D721Med (cell line): ENCODE results near the gene PEF1.

Experiments
- DNase-seq: peaks from one replicate; pipeline ENCODE4 v3.0.0; 2011; ENCODE audit warnings: low spot score; ENCODE audit not compliant: insufficient read length
- FAIRE-seq: peaks from 2 replicates; lab custom pipeline; 2011; peaks lifted over from hg19 to GRCh38; lab: Jason Lieb, UNC
- CTCF ChIP-seq: IDR thresholded peaks from 2 replicates; pipeline ENCODE4 v1.5.1; 2012; ENCODE audit warnings: mild to moderate bottlenecking, control low read depth; ENCODE audit not compliant: insufficient read depth; ENCODE audit errors: missing control alignments

Gene PEF1

DNA sequence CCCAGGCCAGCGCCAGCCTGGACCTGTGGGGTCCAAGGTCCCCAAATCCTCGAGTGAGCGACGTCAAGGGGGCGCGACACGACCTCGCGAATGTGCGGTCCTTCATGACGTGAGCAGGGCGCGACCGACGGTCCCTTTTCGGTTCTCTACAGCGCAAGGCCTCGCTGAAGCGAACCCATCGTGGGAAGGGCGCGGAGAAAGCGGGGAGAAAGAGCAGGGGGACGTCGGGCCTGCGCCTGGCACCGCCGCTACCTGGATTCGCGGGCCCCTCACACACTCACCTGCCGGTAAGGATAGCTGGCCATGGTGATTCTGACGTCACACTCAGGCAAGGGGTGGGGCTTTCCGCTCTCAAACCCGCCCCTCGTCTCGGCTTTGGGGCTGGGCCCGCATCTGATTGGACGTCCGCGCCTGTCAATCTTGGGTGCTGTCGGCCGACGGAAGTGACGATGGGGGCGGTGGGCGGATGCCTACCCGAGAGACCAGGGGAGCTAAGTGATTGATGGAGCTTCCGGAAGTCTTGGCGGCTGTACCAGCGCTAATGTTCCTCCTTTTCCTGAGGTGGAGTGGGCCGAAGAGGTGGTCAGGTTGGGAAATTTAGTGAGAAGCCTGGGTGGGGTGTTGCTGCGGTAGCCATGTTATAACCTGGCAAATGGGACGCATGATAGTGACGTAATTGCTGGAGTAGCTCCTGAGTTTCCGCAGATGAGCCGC, at the start of gene PEF1:
PEF1 (minus strand) TSS at position 317 of the 714 bp plus-strand sequence; CDS start at position 305, 12 bp downstream.
- FAIRE-seq: peak; percentile 82

GRCh38 chr1:31693231-31693630, 48.6 kb upstream of the PEF1 start:
- DNase-seq: no peak
- no peak for FAIRE-seq

More for the DNA sequence above, at the start of gene PEF1:
- peak; percentile 89 for DNase-seq
- TF ChIP-seq CTCF: no peak

DNA sequence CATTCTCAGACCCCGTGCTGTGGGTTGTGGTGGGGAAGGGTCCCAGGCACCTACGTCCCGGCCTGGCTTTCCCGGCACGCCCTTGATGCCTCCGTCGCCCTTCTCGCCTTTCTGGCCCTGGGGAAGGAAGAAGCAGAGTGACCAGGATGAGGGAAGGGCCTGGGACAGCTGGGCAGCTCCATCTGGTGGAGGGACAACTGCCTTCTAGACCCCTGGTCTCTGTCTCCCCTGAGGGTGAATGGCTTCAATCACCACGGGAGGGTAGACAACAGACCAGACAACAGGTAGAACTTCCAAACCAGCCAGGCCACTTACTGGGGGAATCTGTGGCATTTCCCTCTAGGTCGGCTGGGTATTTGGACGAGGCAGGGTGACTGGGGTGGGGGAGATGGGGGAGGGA, 47.3 kb upstream of the PEF1 start:
- DNase-seq (no peak), FAIRE-seq (no peak)
- TF ChIP-seq CTCF: peak; percentile 15

More at GRCh38 chr1:31693231-31693630, 48.6 kb upstream of the PEF1 start:
- no peak for TF ChIP-seq CTCF

DNA sequence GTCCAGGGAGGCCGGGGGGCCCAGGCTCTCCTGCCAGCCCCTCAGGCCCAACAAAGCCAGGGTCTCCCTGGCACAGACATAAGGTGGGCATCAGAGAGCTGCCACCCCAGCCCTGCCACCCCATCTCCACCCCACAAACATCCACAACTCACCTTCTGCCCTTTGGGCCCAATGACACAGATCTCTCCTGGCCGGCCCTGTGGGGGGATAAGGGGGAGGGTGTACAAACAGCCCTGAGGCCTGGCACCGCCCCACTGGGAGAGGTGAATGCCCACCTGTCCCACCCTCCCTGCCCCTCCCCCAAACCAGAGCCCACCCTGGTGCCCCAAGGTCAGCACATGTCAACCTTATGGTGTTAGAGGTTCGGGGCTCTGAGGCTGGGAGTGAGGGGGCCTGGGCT, 46.8 kb upstream of the PEF1 start:
- DNase-seq: no peak
- no peak for TF ChIP-seq CTCF
- no peak for FAIRE-seq

GRCh38 chr1:31690921-31691320, 46.2 kb upstream of the PEF1 start:
- TF ChIP-seq CTCF: no peak
- no peak for DNase-seq
- FAIRE-seq: no peak

DNA sequence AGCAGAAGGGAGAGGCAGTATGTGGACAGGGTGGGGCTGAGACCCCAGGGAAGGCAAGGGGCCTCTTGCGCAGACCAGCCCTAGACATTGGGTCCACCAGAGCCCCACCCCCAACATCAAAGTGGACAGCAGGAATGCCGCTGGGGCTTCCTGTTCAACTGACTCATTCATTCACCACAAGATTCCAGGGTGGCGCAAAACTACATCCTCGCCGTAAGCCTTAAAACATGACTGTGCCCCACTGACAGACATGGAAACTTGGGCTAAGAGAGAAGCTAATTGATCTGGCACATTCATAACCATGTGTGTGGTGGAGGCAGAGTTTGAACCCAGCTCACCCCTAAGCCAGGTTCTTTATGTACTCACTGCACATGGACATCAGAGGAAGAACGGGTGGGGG, 45.2 kb upstream of the PEF1 start:
- no peak for DNase-seq
- no peak for TF ChIP-seq CTCF
- FAIRE-seq: no peak

- TF ChIP-seq CTCF: no peak
- FAIRE-seq (no peak), DNase-seq (no peak)
Observed at GRCh38 chr1:31689379-31689778, 44.7 kb upstream of the PEF1 start.
